Gastroesophageal sphincter (tissue), 3 donors: ENCODE data around the gene ZNF384.

Source experiments
- EP300 ChIP-seq: sonication (generic); formaldehyde crosslinking; IDR thresholded peaks from one replicate; pipeline ENCODE4 v1.6.1; 2017; ENCODE audit warnings: antibody characterized with exemption, mild to moderate bottlenecking
- TF ChIP-seq, protein P1 (sequence below), 4 experiments: fragments of 200-600 bp in 2 of 4; fragments of 450-650 bp in 2 of 4; sonication (generic) in 1 of 4; IDR thresholded peaks; one replicate each; pipeline ENCODE4 v1.5.1; 2017 to 2019; ENCODE audit warnings: antibody characterized with exemption in 4 of 4, mild to moderate bottlenecking in 2 of 4, moderate library complexity in 2 of 4

DNA sequence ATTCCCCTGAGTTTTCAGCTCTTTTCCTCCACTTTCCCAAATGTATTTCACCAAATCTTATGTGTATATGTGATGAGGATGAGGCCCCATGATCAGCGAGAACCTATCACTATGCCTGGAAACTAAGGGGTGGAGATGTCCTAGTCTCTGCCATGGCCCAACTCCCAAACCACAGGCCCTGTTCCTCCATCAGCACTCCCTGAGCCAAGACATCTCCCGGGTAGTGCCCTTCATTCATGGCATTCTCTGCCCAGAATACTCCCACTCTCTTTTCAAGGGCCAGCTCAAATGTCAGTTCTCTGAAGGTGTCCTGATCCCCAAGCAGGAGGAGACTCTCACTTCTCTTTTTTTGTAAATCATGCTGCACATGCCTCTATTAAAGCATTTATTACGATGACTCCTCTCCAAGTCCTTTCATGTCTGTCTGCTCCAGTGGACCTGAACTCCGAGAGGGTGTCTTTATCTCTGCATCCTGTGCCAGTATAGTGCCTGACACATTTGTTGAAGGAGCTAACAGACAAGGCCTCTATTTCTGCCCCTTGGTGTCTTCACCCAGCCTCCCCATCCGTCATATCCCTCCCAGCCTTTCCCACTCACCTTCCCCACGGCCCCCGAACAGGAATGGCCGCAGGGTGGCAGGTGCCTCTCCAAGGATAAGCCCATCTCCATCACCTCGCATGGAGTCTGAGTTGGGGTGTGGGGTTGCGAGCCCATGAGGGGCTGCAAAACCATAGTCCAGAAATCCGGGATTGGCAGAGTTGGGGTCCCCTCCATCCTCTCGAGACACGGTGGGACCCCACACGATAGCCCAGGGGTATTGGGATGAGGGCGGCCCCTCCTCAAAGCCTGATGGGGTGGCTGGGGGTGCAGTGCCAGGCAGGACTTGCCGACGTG, 7.8 kb upstream of the ZNF384 start:
- TF ChIP-seq, protein P1, sequence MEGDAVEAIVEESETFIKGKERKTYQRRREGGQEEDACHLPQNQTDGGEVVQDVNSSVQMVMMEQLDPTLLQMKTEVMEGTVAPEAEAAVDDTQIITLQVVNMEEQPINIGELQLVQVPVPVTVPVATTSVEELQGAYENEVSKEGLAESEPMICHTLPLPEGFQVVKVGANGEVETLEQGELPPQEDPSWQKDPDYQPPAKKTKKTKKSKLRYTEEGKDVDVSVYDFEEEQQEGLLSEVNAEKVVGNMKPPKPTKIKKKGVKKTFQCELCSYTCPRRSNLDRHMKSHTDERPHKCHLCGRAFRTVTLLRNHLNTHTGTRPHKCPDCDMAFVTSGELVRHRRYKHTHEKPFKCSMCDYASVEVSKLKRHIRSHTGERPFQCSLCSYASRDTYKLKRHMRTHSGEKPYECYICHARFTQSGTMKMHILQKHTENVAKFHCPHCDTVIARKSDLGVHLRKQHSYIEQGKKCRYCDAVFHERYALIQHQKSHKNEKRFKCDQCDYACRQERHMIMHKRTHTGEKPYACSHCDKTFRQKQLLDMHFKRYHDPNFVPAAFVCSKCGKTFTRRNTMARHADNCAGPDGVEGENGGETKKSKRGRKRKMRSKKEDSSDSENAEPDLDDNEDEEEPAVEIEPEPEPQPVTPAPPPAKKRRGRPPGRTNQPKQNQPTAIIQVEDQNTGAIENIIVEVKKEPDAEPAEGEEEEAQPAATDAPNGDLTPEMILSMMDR (IDR thresholded peaks at IDR 0.05), result no peak
- TF ChIP-seq EP300, result no peak
